Endometrium (tissue), 2 donors: ENCODE data around the gene PALM2AKAP2.
"Not testable (repeated sequence)": the region's sequence is repeated elsewhere in the genome, so short reads cannot be mapped to it uniquely, and the experiment has no call there.

Source experiments
- FAIRE-seq: peaks from 2 replicates; lab custom pipeline; 2012; peaks lifted over from hg19 to GRCh38; lab: Jason Lieb, UNC
- donor health status: control.
- donor health status: control.

PALM2AKAP2 gene

DNA sequence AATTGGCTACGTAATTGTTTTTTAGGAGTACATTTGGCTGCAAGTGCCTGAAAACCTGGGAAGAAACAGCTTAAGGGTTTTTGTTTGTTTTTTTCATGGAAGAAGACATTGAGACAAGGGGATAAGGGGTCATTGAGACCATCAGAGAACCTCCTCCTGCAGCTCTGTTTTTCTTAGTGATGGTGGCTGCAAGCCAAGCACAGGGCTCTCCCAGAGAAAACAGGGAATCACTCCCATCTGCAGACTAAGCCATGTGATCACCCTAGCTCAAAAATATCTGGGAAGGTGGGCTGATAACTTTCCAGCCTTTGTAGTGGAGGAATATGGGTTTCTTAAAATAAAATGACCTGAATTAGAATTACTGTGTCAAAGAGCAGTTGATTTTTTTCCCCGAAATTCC, 25.1 kb downstream of the PALM2AKAP2 start:
- FAIRE-seq: no peak

DNA sequence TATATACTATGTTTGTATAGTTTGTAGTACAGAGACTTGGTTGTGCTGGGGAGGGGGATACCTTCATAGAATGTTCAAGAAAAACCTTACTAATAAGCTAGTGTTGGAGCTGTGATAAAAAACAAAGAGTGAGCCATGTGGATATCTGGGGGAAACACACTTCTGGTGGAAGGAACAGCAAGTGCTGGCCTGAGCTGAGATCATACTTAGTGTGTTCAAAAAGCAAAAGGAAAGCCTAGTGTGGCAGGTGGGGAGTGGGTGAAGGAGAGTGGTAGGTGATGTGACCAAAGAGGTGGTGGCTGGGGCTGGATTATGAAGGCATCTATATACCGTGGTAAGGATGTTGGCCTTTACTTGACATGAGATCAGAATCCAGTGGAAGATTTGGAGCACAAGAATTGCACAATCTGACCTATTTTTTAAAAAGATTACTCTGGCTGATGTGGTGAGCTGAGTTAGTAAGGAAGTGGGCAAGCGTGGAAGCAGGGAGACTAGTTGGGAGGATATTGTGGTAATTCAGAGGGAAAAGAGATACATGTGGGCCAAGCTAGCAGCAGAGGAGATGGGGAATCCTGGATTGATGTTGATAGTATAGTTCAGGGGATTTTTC, 26.6 kb downstream of the PALM2AKAP2 start:
- FAIRE-seq: no peak

DNA sequence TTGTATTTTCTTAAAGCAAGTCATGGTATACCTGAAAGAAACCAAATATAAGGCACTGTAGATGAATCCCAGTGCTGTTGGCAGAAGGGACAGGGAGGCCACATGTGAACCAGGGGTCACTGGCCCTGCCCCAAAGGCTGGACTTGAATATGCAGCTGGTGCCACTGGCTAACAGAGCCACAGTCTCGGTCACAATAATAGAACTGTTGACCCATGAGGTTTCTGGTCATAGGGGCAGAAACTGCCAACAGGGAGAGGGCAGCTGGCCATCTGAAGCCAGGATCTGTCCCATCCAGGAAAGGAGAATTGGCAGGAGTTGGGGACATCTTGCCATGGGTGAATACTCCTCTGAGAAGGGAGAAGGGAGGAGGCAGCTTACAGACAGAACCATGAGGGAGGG, 31.9 kb downstream of the PALM2AKAP2 start:
- FAIRE-seq: no peak

DNA sequence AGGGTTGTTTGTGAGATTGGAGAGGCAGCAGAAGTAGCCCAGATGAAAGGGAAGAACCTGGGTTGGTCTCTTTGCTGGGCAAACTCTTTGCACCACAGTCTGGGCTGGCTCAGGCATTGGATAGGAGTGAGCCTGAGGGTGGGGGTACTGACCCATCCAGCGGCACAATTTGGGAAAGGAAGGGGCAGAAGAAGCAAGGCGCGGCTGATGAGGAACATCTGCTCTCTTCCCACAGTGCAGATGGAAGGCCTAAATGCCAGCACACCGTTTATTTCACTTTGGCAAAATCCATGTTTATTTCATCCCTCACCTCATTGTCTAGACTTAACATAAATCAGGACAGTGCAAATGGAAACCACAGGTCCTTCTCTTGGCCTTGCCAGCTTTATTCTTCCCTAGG, 32.3 kb downstream of the PALM2AKAP2 start:
- FAIRE-seq: no peak

DNA sequence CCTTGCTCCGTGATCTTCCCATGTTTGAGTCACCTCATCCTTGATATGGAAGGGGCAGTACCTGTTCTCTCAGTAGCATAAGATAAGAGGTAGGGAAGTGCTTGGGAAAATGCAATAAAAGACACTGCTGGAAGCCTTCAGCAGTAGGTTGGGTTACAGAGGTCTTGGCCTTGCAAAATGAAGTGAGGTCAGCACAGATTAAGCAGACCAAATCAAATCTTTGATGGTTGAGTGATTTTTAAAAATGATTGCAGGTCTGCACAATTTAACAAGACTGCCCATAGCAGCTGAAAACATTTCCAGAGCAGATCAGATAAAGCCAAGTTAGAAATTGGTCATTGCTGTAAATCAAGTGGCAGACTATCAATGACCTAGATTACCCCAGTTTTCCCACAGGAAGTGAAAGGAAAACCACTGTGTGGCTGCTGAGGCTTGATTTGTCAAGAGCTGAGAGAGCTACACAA, 32.9 kb downstream of the PALM2AKAP2 start:
- FAIRE-seq: no peak

DNA sequence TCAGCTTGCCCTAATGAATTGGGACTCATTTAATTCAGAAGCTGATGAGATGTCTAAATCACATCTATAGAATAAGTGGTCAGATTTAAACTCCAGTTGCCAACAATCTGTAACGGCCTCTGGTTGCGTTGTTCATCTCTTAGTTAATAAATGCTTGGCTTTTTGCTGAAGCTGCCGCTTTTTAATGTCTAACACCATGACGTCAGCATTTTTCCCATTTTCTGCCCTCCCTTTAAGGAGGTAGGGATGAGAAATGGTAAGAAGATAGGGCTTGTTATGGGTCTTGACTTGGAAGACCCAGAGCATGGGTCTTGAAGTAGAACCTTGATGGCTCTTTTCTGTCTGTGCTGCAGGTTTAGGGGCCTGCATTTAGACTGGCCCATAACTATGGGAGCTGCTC, 33.3 kb downstream of the PALM2AKAP2 start:
- no peak for FAIRE-seq

DNA sequence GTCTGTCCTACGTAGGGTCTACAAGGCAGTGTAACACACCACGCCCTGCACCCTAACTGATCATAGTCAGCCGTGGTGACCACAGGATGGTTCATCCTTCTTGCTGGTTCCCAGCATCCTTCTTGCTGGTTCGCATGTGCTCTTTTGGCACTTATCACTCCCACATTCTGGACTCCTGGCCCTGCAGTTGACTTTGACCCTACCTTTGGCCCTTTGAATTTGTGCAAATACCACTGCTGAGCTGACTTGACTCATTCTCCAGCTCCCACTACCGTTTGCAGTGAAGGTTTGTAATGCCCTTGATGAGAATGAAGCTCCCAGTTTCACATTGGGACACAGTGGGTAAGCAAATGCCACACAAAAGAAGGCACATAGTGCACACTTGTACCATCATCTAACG, 33.8 kb downstream of the PALM2AKAP2 start:
- FAIRE-seq: no peak

DNA sequence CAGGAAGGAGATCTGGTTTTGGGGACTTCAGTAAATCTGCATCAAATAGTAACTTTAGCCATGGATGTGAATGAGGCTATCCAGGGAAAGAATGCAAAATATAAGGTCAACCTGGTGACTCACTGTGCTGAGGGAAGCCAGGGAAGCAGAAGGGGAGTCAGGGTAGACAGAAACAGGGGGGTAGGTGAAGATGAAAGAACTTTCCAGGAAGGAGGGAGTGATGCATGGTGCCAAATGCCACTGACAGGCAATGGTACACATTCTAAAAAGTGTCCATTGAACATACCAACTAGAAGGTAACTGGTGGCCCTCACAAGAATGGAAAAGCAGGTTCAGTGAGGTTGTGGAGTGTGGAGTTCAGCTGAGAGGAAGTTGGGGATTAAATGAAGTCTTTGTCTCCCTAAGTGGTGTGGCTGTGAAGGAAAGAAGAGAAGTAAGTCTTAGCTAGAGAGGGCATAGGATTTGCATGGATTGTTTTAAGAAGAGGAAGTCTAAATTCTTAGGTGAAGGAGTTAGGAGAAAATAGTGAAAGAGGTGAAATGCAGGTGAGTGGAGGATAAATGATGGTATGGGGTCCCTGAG, 35.5 kb downstream of the PALM2AKAP2 start:
- no peak for FAIRE-seq

DNA sequence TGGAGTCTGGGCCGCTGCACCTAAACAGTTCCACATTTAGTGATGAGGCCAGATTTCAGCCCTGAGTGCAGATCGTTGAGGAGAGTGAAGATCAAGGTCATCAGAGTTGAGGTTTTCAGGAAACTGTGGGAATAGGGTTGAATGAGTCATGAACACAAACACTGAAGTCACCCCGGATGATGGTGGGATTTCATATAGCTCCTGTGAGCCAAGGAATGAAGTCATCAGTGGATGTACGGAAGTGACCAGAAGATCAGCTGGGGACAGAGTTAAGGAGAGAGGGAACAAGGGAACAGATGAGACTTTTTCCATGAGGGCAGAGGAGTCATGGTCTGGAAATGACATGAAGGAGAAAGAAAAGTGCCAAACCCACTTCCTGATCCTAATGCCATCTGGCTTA, 36.5 kb downstream of the PALM2AKAP2 start:
- FAIRE-seq: no peak

DNA sequence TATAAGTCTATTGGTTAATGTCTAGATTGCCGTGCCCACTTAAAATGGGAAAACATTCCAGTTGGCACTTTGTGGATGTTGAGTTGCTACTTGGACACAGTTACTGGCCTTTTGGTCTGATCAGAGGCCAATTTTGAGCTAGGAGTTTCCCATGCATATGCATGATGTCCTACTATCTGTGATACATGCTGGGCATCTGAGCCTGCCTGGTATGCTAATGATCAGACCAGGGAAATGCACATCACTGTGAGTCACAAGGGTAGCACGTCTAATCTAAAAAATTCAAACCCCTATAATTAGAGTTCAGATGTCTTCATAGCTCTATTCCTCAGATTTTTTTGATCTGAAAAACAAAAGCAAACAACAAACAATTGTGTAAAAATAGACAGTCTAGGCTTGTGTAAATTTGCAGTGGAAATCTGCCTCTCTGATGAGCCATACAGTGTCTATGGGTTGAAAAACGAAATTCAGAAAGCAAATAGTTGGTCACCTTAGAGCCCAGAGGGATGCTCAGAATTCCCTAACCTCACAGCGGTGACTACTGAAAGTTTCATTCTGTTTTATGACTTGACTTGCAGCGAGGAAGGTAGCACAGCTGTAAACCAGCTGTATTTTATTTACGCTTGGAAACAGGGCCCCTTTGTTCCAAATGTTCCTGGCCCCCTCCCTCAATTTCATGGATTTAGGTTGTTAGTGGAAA, 37.3 kb downstream of the PALM2AKAP2 start:
- no peak for FAIRE-seq

DNA sequence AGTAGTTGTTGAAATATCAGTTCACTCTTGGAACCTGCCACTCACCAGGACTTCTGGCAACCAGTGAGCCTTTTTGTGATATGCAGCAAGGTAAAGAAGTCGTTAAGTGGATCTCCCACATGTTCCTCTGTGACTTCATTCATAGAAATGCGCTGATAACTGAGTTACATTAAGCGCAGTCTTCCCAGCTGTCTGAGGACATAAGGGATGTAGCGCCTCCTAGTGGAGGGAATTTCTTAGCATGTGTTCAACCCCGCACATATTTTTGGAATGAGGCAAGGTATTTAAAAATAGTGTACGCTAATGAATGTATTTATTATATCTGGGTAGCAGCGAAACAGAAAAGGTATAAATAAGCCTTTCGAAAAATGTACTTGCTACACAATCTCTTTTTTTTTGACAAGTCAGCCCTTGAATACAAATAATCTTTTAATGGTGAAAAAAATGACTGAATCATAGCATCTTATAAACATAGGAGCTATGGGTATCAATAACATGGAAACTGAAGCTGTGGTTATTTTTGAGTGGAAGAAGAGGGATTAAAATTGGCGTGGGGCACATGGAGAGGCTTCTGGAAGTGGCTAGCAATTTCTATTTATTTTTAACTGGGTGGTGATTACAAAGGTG, 38.0 kb downstream of the PALM2AKAP2 start:
- peak; percentile 88 for FAIRE-seq

DNA sequence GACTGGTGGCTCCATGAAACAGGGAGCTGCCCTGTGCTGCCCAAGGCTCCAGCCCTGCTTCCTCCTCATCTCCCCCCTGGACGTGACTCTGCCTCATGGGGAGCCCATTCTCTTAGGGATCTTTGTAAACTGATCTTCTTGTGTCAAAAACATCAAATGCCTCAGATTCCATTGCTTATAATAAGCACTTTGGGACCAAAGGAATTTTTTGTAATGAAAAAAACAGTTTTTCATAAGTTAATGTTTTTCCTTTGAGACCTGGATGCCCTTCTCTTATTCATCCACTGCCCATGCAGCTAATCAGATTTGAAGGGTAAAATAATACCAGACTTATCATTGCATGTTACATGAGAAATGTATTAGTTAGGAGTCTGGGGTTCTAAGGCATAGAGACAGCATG, 41.7 kb downstream of the PALM2AKAP2 start:
- FAIRE-seq: no peak

DNA sequence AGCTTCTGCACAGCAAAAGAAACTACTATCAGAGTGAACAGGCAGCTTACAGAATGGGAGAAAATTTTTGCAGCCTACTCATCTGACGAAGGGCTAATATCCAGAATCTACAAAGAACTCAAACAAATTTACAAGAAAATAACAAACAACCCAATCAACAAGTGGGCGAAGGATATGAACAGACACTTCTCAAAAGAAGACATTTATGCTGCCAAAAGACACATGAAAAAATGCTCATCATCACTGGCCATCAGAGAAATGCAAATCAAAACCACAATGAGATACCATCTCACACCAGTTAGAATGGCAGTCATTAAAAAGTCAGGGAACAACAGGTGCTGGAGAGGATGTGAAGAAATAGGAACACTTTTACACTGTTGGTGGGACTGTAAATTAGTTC, 45.4 kb downstream of the PALM2AKAP2 start:
- not testable (repeated sequence) for FAIRE-seq

DNA sequence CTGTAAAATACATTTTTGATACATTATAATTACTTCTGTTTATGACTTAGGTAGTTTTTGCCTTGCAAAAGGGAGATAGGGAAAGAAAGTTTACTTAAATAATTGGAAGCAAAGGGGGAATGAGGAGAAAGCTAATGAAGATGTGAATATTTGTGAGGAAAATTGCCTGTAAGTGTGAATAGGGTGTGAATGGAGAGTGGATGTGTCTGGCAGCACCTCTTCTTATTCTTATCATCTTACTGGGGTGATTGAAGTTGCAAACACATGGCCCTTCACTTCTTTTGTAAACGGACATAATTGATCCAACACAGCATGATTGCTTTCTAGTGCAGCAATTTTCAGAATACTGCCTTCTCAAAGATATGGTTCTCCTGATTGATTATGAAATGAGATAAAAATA, 46.6 kb downstream of the PALM2AKAP2 start:
- FAIRE-seq: no peak

DNA sequence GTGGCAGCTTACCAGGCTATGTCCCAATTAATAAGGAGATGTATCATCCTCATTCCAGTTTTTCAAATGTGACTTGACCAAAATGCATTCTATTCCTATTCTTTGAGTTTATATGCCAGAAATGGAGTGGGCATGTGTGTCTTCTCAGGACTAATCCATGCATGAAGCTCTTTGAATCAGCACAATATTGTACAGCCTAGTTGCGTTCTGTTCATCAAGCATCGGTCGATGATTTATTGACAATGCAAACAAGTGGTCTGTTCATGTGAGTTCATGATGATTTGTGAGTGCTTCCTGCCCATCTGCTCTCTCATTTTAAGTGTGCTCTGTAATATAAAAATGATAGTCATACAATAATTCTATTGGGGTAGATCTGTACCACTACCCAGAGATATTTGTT, 48.3 kb downstream of the PALM2AKAP2 start:
- no peak for FAIRE-seq
